GM23248 (cell line): ENCODE measurements around the gene ST3GAL5.

Experiments
- EZH2 ChIP-seq: fragments of 200-600 bp; sonication (generic); IDR thresholded peaks from 2 replicates; pipeline ENCODE4 v1.6.1; 2018; ENCODE audit warnings: antibody characterized with exemption, mild to moderate bottlenecking; ENCODE audit not compliant: insufficient read depth, poor library complexity, severe bottlenecking
- EZH2phosphoT487 ChIP-seq: fragments of 200-600 bp; sonication (generic); IDR thresholded peaks from 2 replicates; pipeline ENCODE4 v1.6.1; 2018; ENCODE audit warnings: antibody characterized with exemption, moderate library complexity, mild to moderate bottlenecking, low read depth; ENCODE audit not compliant: insufficient read depth

DNA sequence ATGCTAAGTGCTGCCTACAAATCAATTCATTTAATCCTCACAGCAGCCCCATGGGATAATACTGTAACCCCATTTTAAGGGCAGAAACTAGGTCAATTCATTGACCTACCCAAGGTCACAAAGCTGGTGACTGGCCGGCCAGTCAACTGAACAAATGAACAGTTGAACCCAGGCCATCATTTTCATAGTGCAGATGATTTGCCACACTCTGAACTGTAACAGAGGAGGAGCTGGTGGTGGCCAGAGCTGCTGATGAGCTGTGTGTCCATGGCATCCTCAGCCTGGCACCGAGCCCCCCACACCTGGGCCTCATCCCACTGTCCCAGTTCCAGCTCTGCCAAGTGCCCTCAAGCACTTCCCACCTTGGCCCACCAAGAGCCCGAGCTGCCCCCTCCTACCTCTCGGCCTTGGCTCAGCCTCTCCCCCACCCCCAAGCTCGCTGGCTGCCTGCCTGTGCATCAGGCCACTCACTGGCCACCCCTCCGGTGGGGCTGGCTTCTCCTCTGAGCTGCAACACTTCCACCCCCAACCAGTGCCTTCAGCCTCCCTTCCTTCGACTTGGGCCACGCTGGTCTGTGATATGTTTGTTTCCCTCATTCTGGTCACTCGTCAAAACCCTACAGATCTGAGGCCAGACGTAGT, 76.6 kb downstream of the ST3GAL5 start:
- TF ChIP-seq EZH2 (no peak), EZH2phosphoT487 (no peak)
